Measurements from ENCODE around the gene FAAP20. TPM values are rescaled to one million over a fixed set of nuclear protein-coding genes. Genes with fewer than 3 reads are reported as not detected.
"Not testable (repeated sequence)": the region's sequence is repeated elsewhere in the genome, so short reads cannot be mapped to it uniquely, and the experiment has no call there.

FAAP20 gene
- total and polyA plus RNA-seq, 5 experiments from 2014 or later: 39.4 to 76.6 (median 70.1) TPM

DNA sequence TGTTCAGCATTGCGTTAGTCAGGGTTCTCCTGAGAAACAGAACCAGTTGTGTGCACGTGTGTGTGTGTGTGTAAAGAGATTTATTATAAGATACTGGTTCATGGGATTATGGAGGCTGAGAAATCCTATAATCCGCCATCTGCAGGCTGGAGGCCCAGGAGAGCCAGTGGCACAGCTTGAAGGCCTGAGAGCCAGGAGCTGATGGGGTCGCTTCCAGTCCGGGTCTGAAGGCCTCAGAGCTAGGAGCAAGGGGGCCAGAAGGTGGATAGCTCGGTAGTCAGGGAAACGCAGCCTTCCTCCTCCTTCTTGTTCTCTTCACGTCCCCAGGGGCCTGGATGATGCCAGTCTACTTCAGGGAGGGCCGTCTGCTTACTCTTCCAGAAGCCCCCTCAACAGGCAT is 37.7 kb downstream of the FAAP20 start:
- peaks cover 0 to 14% (median 0%) of the 10 kb centered on the region in 9 donors for H3K9me3 Mint-ChIP-seq
- peaks cover 14 to 48% (median 28%) of the 10 kb centered on the region in 4 donors for H3K4me1 Mint-ChIP-seq
- no peak overlapping the region for H3K4me3 Mint-ChIP-seq
- no peak overlapping the region for H3K27ac Mint-ChIP-seq
- no peak for DNase-seq
- peaks cover 5 to 40% (median 18%) of the 10 kb centered on the region in 3 donors for H3K36me3 Mint-ChIP-seq
- POLR2A ChIA-PET: interaction anchor here (0.7 to 1.0 kb wide), 2 partner anchors 9 to 110 kb away, joined by 3 to 4 read pairs; no protein-coding TSS in a partner anchor
- no peaks in the 10 kb centered on the region for H3K27me3 Mint-ChIP-seq
- ATAC-seq: no peak

DNA sequence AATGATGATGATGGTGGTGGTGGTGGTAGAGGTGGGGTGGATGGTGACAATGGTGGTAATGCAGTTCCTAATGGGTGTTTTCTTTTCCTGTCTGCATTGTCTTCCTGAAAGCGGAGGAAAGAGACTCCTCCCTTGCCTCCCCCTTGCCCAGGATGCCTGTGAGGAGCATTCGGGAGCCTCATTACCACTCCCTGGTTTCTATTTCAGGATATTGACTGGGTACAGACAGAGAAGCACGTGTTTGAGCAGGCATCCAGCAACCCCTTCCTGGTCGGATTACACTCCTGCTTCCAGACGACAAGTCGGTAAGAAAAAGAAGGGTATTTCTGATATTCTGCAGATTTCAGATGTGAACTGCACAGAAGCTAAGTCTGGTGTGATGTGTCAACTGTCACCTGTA is 38.8 kb downstream of the FAAP20 start:
- H3K36me3 Mint-ChIP-seq: peaks cover 5 to 40% (median 22%) of the 10 kb centered on the region in 3 donors
- DNase-seq: no peak

DNA sequence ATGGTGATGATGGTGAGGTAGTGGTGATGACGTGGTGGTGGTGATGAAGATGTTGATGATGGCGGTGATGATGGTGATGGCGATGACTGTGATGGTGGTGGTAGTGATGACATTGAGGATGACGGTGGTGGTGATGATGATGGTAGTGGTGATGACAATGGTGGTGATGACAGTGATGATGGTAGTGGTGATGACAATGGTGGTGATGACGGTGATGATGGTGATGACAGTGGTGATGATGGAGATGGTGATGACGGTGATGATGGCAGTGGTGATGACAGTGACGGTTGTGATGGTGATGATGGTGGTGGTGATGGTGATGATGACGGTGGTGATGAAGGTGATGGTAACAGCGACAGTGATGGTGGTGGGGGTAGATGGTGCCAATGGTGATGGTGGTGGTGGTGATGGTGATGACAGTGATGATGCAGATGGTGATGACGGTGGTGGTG is 39.4 kb downstream of the FAAP20 start:
- peak overlapping the region in 1 of 10 donors; percentile 26 for H3K4me3 Mint-ChIP-seq
- H3K27ac Mint-ChIP-seq: peak overlapping the region in 8 of 10 donors; percentile 5 to 74 (median 48)
- ATAC-seq (no peak), DNase-seq (no peak)
- H3K9me3 Mint-ChIP-seq: peaks cover 0 to 14% (median 0%) of the 10 kb centered on the region in 9 donors
- peaks cover 5 to 43% (median 23%) of the 10 kb centered on the region in 3 donors for H3K36me3 Mint-ChIP-seq
- POLR2A ChIA-PET: no interaction called here
- peaks cover 17 to 49% (median 39%) of the 10 kb centered on the region in 4 donors for H3K4me1 Mint-ChIP-seq
- H3K27me3 Mint-ChIP-seq: no peaks in the 10 kb centered on the region

More for the DNA sequence above, 38.8 kb downstream of the FAAP20 start:
- Mint-ChIP-seq H3K9me3 (peaks cover 0 to 14% (median 0%) of the 10 kb centered on the region in 9 donors), H3K4me1 (peaks cover 16 to 50% (median 37%) of the 10 kb centered on the region in 4 donors), H3K27ac (peak overlapping the region in 1 of 10 donors; percentile 32), H3K4me3 (no peak overlapping the region), H3K27me3 (no peaks in the 10 kb centered on the region)
- ATAC-seq: no peak
- POLR2A ChIA-PET: interaction anchor here (1.0 kb wide), 1 partner anchor 10 kb away, joined by 3 read pairs; no protein-coding TSS in a partner anchor

DNA sequence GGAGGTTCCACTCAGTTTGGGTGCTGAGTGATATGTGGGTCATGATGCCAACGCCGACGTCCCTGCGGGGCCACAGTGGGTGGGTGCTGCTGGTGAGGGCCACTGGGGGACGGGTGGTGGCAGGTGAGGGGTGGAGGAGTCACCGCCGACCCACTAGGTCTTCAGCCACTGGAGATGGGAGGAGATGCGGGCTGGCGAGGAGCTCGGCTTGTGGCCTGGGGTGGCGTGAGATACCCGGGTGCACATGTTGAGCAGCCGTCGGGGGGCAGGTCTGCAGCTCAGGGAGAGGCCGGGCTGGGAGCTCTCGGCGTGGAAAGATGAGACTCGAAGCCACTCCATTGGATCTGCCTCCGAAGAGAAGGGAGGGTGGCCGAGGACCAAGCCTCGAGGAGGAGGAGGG is 40.5 kb downstream of the FAAP20 start:
- peak overlapping the region in 3 of 10 donors; percentile 15 to 60 (median 49) for H3K27ac Mint-ChIP-seq
- H3K4me1 Mint-ChIP-seq: peaks cover 17 to 46% (median 39%) of the 10 kb centered on the region in 4 donors
- ATAC-seq (no peak), DNase-seq (no peak)
- H3K36me3 Mint-ChIP-seq: peaks cover 5 to 38% (median 23%) of the 10 kb centered on the region in 3 donors
- H3K27me3 Mint-ChIP-seq: no peaks in the 10 kb centered on the region
- POLR2A ChIA-PET: no interaction called here
- peaks cover 0 to 14% (median 0%) of the 10 kb centered on the region in 9 donors for H3K9me3 Mint-ChIP-seq
- peak overlapping the region in 2 of 10 donors; percentile 29 to 85 for H3K4me3 Mint-ChIP-seq

DNA sequence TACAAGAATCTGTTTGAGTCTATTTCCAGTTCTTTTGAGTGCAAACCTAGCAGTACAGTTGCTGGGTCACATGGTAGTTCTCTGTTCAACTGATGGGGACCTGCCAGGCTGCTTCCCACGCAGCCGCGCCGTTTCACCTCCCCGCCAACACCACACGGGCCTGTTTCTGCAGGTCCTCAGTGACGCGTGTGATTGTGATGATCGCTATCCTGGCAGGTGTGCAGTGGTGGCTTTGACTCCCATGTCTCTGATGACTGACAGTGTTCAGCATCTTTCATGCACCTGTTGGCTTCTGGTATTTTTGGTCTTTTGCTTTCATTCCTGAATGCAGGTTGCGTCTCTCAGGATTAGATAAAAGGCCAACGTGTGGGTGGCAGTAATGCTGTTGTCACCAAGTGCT is 41.6 kb downstream of the FAAP20 start:
- H3K36me3 Mint-ChIP-seq: peaks cover 5 to 27% (median 23%) of the 10 kb centered on the region in 3 donors
- peaks cover 14 to 46% (median 39%) of the 10 kb centered on the region in 4 donors for H3K4me1 Mint-ChIP-seq
- peaks cover 0 to 14% (median 0%) of the 10 kb centered on the region in 9 donors for H3K9me3 Mint-ChIP-seq
- peak; percentile 55 to 77 for ATAC-seq
- POLR2A ChIA-PET: no interaction called here
- no peaks in the 10 kb centered on the region for H3K27me3 Mint-ChIP-seq
- peak overlapping the region in 9 of 10 donors; percentile 4 to 86 (median 74) for H3K4me3 Mint-ChIP-seq
- H3K27ac Mint-ChIP-seq: peak overlapping the region; percentile 29 to 98 (median 92)
- peak in 8 of 10 donors; percentile 34 to 84 (median 49) for DNase-seq

DNA sequence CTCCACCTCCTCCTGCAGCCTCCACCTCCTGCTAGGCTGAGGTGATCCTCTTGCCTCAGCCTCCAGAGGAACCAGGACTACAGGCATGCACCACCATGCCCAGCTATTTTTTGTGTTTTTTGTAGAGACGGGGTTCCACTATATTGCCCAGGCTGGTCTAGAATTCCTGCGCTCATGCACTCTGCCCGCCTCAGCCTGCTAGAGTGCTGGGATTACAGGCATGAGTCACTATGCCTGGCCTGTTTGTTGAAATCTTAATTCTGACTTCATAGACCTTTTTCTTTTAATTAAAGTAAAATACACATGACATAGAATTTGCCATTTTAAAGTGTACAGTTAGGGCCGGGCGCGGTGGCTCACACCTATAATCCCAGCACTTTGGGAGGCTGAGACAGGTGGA is 42.7 kb downstream of the FAAP20 start:
- POLR2A ChIA-PET: interaction anchor here (0.9 to 1.5 kb wide), 3 partner anchors 8 to 12 kb away, joined by 3 to 6 read pairs (median 5); no protein-coding TSS in a partner anchor

DNA sequence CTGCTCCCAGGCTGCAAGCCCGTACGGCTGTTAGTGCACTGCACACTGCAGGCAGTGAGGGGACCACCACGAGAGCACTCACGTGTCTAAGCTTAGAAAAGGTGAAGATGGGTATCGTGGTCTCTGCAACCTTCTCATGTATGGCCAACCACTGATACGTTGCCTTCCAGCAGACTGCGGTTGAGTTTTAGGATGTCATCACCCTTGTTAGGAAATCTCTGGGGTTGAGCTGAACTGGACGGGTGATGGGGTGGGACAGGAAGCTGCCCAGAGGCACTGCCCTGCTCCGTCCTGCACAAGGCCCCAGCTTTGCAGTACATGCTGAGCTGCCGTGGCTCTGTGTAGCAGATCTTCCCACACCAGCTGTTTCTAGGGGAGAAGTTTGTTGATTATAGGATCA is 43.3 kb downstream of the FAAP20 start:
- Mint-ChIP-seq H3K27ac (peak overlapping the region; percentile 35 to 98 (median 82)), H3K36me3 (peaks cover 5 to 21% (median 18%) of the 10 kb centered on the region in 3 donors), H3K4me1 (peaks cover 14 to 46% (median 39%) of the 10 kb centered on the region in 4 donors), H3K9me3 (peaks cover 0 to 14% (median 0%) of the 10 kb centered on the region in 9 donors), H3K4me3 (peak overlapping the region in 5 of 10 donors; percentile 10 to 56 (median 46)), H3K27me3 (no peaks in the 10 kb centered on the region)
- ATAC-seq (no peak), DNase-seq (no peak)
- POLR2A ChIA-PET: interaction anchor here (0.9 to 1.5 kb wide), 3 partner anchors 9 to 13 kb away, joined by 3 to 6 read pairs (median 5); no protein-coding TSS in a partner anchor

More for the DNA sequence above, 42.7 kb downstream of the FAAP20 start:
- Mint-ChIP-seq H3K4me1 (peaks cover 14 to 46% (median 39%) of the 10 kb centered on the region in 4 donors), H3K9me3 (peaks cover 0 to 14% (median 0%) of the 10 kb centered on the region in 9 donors), H3K27ac (peak overlapping the region in 8 of 10 donors; percentile 35 to 98 (median 87)), H3K36me3 (peaks cover 5 to 23% (median 22%) of the 10 kb centered on the region in 3 donors), H3K4me3 (peak overlapping the region in 3 of 10 donors; percentile 2 to 46 (median 14)), H3K27me3 (no peaks in the 10 kb centered on the region)
- DNase-seq: no peak
- no peak for ATAC-seq

DNA sequence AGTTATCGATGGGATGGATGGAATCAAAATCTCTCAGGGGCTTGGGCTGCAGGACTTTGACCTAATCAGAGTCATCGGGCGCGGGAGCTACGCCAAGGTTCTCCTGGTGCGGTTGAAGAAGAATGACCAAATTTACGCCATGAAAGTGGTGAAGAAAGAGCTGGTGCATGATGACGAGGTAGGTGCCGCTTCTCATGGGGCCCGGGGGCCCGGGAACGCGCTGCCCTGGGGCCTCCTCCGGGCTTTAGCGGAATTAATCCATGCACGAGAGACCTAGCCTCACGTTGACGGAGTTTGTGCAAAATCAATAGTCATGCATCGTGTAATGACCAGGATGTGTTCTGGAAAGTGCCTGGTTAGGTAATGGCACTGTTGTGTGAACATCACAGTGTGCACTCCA is 43.8 kb downstream of the FAAP20 start:
- DNase-seq (no peak), ATAC-seq (no peak)
- POLR2A ChIA-PET: interaction anchor here (0.7 to 1.5 kb wide), 2 partner anchors 11 to 371 kb away, joined by 5 read pairs; no protein-coding TSS in a partner anchor
- peaks cover 5 to 18% (median 15%) of the 10 kb centered on the region in 3 donors for H3K36me3 Mint-ChIP-seq
- peak overlapping the region in 4 of 10 donors; percentile 9 to 56 (median 50) for H3K4me3 Mint-ChIP-seq
- H3K27me3 Mint-ChIP-seq: no peaks in the 10 kb centered on the region
- peaks cover 0 to 14% (median 0%) of the 10 kb centered on the region in 9 donors for H3K9me3 Mint-ChIP-seq
- peaks cover 14 to 46% (median 39%) of the 10 kb centered on the region in 4 donors for H3K4me1 Mint-ChIP-seq
- peak overlapping the region in 9 of 10 donors; percentile 31 to 98 (median 81) for H3K27ac Mint-ChIP-seq

DNA sequence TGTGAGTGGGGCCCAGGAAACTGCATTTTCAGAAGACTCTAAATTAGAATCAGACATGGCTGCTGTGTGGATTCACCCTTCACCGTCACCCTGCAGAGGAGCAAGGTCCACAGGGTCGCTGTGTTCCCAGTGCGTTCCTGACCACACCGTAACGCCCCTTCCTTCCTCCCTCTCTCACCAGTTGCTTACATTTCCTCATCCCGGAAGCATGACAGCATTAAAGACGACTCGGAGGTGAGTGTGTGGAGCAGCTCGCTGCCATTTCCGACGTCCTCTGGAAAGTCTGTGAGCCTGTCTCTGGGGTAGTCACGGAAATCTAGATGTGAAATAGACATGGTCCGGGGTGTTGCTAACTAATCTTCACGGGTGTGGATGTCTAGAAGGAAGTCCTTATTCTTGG is 45.9 kb downstream of the FAAP20 start:
- Mint-ChIP-seq H3K27me3 (no peaks in the 10 kb centered on the region), H3K9me3 (no peaks in the 10 kb centered on the region)
- POLR2A ChIA-PET: interaction anchor here (0.6 to 1.1 kb wide), 2 partner anchors 243 to 586 kb away, joined by 3 to 5 read pairs; partner anchors contain the start of genes MORN1 and RER1

DNA sequence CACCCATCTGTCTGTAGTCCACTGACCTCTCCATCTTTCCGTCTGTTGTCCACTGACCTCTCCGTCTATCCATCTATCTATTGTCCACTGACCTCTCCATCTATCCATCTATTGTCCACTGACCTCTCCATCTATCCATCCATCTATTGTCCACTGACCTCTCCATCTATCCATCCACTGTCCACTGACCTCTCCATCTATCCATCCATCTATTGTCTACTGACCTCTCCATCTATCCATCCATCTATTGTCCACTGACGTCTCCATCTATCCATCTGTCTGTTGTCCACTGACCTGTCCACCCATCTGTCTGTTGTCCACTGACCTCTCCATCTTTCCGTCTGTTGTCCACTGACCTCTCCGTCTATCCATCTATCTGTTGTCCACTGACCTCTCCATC is 46.7 kb downstream of the FAAP20 start:
- ATAC-seq, H3K27me3 Mint-ChIP-seq, POLR2A ChIA-PET: not testable (repeated sequence)

More for the DNA sequence above, 45.9 kb downstream of the FAAP20 start:
- Mint-ChIP-seq H3K4me3 (no peak overlapping the region), H3K36me3 (peaks cover 0 to 7% (median 6%) of the 10 kb centered on the region in 3 donors), H3K27ac (no peak overlapping the region), H3K4me1 (peaks cover 9 to 42% (median 33%) of the 10 kb centered on the region in 4 donors)
- ATAC-seq (peak; percentile 68 to 70), DNase-seq (peak in 8 of 10 donors; percentile 53 to 85 (median 66))

DNA sequence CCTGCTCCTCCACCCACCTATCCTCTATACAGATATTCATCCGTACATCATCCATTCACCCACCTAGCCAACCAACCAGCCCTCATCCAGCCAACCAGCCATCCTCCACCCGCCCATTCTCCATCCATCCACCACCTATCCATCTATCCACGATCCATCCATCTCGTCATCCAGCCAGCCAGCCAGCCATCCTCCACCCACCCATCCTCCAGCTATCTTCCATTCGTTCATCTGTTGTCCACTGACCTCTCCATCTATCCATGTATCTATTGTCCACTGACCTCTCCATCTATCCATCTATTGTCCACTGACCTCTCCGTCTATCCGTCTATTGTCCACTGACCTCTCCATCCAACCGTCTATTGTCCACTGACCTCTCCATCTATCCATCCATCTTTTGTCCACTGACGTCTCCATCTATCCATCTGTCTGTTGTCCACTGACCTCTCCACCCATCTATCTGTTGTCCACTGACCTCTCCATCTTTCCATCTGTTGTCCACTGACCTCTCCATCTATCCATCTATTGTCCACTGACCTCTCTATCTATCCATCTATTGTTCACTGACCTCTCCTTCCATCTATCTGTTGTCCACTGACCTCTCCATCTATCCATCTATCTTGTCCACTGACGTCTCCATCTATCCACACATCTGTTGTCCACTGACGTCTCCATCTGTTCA is 47.6 kb downstream of the FAAP20 start:
- Mint-ChIP-seq H3K27me3 (no peaks in the 10 kb centered on the region), H3K9me3 (no peaks in the 10 kb centered on the region), H3K4me3 (no peak overlapping the region), H3K36me3 (peaks cover 0 to 5% (median 3%) of the 10 kb centered on the region in 3 donors), H3K4me1 (peaks cover 5 to 41% (median 24%) of the 10 kb centered on the region in 4 donors), H3K27ac (no peak overlapping the region)
- POLR2A ChIA-PET: no interaction called here
- ATAC-seq (no peak), DNase-seq (no peak)

More for the DNA sequence above, 46.7 kb downstream of the FAAP20 start:
- not testable (repeated sequence) for H3K27ac Mint-ChIP-seq, H3K36me3 Mint-ChIP-seq, DNase-seq, H3K4me3 Mint-ChIP-seq, H3K9me3 Mint-ChIP-seq
- peaks cover 9 to 41% (median 29%) of the 10 kb centered on the region in 4 donors for H3K4me1 Mint-ChIP-seq
